ENCODE results near the gene DLGAP1.

DNA sequence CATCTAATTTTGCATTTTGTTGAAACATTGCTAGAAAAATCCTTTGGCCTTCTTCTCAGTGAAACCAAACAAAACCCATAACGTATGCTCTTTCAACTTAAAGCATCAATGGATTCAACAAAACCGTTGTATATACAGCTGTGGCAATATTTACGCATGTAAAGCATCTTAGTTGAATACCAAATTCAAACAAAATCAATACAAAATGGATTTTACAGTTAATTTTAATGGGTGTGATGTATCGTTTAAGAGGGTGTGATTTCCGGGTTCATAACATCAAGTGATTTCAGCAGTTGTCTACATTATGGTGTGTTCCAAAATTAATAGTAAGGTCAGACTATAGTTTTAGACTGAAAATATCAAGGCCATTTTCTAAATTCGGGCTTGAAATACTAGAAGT, 806.9 kb downstream of the DLGAP1 start:
- TF ChIP-seq POLR2A (IDR thresholded peaks at IDR 0.05), result no peak
- TF ChIP-seq, protein P1, sequence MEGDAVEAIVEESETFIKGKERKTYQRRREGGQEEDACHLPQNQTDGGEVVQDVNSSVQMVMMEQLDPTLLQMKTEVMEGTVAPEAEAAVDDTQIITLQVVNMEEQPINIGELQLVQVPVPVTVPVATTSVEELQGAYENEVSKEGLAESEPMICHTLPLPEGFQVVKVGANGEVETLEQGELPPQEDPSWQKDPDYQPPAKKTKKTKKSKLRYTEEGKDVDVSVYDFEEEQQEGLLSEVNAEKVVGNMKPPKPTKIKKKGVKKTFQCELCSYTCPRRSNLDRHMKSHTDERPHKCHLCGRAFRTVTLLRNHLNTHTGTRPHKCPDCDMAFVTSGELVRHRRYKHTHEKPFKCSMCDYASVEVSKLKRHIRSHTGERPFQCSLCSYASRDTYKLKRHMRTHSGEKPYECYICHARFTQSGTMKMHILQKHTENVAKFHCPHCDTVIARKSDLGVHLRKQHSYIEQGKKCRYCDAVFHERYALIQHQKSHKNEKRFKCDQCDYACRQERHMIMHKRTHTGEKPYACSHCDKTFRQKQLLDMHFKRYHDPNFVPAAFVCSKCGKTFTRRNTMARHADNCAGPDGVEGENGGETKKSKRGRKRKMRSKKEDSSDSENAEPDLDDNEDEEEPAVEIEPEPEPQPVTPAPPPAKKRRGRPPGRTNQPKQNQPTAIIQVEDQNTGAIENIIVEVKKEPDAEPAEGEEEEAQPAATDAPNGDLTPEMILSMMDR (IDR thresholded peaks at IDR 0.05), result no peak
